ENCODE measurements around the gene COL6A6. TPM values are rescaled to one million over a fixed set of nuclear protein-coding genes. Genes with fewer than 3 reads are reported as not detected.

The COL6A6 gene
- total and polyA plus RNA-seq, 7 donors: 0.04 to 0.16 TPM; not detected in 5

GRCh38 chr3:130515755-130516154 lies 1.2 kb upstream of the COL6A6 start:
- Histone ChIP-seq H3K9me3 (no peaks in the 10 kb centered on the region), H3K4me1 (peaks cover 0 to 6% (median 5%) of the 10 kb centered on the region in 4 donors), H3K4me3 (no peak overlapping the region), H3K36me3 (no peaks in the 10 kb centered on the region), H3K27ac (no peak overlapping the region), H3K27me3 (peaks cover 9 to 41% (median 22%) of the 10 kb centered on the region in 3 donors)
- intact Hi-C loops (cut with DNase I): no loop called here
- WGBS, 2 donors: 82% methylated on average over 2 of the region's 2 CpGs
- TF ChIP-seq CTCF (IDR thresholded peaks at IDR 0.05): no peak
- TF ChIP-seq EP300 (IDR thresholded peaks at IDR 0.05): no peak
- no peak for TF ChIP-seq POLR2AphosphoS5 (IDR thresholded peaks at IDR 0.05)
- no peak for TF ChIP-seq POLR2A (IDR thresholded peaks at IDR 0.05)
- DNase-seq: no peak

- WGBS, 2 donors: 33% methylated on average over 11 of the region's 11 CpGs
Observed at GRCh38 chr3:130517602-130518001, 625 bp downstream of the COL6A6 start.

GRCh38 chr3:130519754-130520153 lies 2.8 kb downstream of the COL6A6 start:
- Histone ChIP-seq H3K4me1 (peaks cover 0 to 6% (median 5%) of the 10 kb centered on the region in 4 donors), H3K4me3 (no peak overlapping the region), H3K9me3 (no peaks in the 10 kb centered on the region), H3K27ac (no peak overlapping the region), H3K27me3 (peaks cover 9 to 41% (median 22%) of the 10 kb centered on the region in 3 donors), H3K36me3 (no peaks in the 10 kb centered on the region)
- 87 to 90% methylated on average over 4 of the region's 4 CpGs for WGBS, 2 donors
- intact Hi-C loops (cut with DNase I): no loop called here
- no peak for DNase-seq
- TF ChIP-seq POLR2AphosphoS5 (IDR thresholded peaks at IDR 0.05) (no peak), CTCF (IDR thresholded peaks at IDR 0.05) (no peak), POLR2A (IDR thresholded peaks at IDR 0.05) (no peak), EP300 (IDR thresholded peaks at IDR 0.05) (no peak)

More at GRCh38 chr3:130517602-130518001, 625 bp downstream of the COL6A6 start:
- H3K4me1 ChIP-seq: peaks cover 0 to 6% (median 5%) of the 10 kb centered on the region in 4 donors
- no peak overlapping the region for H3K4me3 ChIP-seq
- peaks cover 9 to 41% (median 22%) of the 10 kb centered on the region in 3 donors for H3K27me3 ChIP-seq
- H3K9me3 ChIP-seq: no peaks in the 10 kb centered on the region
- no peak for DNase-seq
- TF ChIP-seq POLR2AphosphoS5 (IDR thresholded peaks at IDR 0.05): no peak
- TF ChIP-seq POLR2A (IDR thresholded peaks at IDR 0.05): no peak
- TF ChIP-seq EP300 (IDR thresholded peaks at IDR 0.05): no peak
- TF ChIP-seq CTCF (IDR thresholded peaks at IDR 0.05): no peak
- intact Hi-C loops (cut with DNase I): no loop called here
- H3K27ac ChIP-seq: no peak overlapping the region
- H3K36me3 ChIP-seq: no peaks in the 10 kb centered on the region

GRCh38 chr3:130522399-130522798 lies 5.4 kb downstream of the COL6A6 start:
- H3K4me1 ChIP-seq: no peaks in the 10 kb centered on the region
- no peak overlapping the region for H3K27ac ChIP-seq
- peaks cover 0 to 19% (median 6%) of the 10 kb centered on the region in 3 donors for H3K27me3 ChIP-seq
- 83 to 92% methylated on average over 2 of the region's 2 CpGs for WGBS, 2 donors
- TF ChIP-seq EP300 (IDR thresholded peaks at IDR 0.05) (no peak), POLR2A (IDR thresholded peaks at IDR 0.05) (no peak), CTCF (IDR thresholded peaks at IDR 0.05) (no peak), POLR2AphosphoS5 (IDR thresholded peaks at IDR 0.05) (no peak)
- intact Hi-C loops (cut with DNase I): no loop called here
- H3K9me3 ChIP-seq: no peaks in the 10 kb centered on the region
- H3K4me3 ChIP-seq: no peak overlapping the region
- no peaks in the 10 kb centered on the region for H3K36me3 ChIP-seq
- DNase-seq: no peak

- Histone ChIP-seq H3K27ac (no peak overlapping the region), H3K9me3 (no peaks in the 10 kb centered on the region), H3K36me3 (no peaks in the 10 kb centered on the region), H3K4me3 (no peak overlapping the region), H3K27me3 (no peaks in the 10 kb centered on the region), H3K4me1 (no peaks in the 10 kb centered on the region)
- DNase-seq: no peak
- intact Hi-C loops (cut with DNase I): no loop called here
- WGBS, 2 donors: 89% methylated on average over 1 of the region's 1 CpG
- TF ChIP-seq CTCF (IDR thresholded peaks at IDR 0.05): no peak
- no peak for TF ChIP-seq POLR2A (IDR thresholded peaks at IDR 0.05)
- no peak for TF ChIP-seq POLR2AphosphoS5 (IDR thresholded peaks at IDR 0.05)
- no peak for TF ChIP-seq EP300 (IDR thresholded peaks at IDR 0.05)
Observed at GRCh38 chr3:130527426-130527825, 10.4 kb downstream of the COL6A6 start.

Measured in sigmoid colon (tissue), 7 donors.